Measurements from ENCODE around the gene SMIM32.

Gene SMIM32

DNA sequence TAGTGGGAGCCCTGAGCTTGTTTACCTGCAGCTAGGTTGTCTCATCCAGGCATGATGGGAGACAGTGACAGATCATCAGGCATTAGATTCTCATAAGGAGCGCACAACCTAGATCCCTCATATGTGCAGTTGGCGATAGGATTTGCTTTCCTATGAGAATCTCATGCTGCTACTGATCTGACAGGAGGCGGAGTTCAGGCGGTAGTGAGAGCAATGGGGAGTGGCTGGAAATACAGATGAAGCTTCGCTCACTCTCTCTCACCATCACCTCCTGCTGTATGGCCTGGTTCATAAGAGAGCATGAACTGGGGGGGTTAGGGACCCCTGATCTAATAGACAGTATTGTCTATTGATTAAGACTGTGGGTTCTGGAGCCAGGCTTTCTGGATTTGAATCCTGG lies 35.4 kb downstream of the SMIM32 start:
- TF ChIP-seq ZFX (IDR thresholded peaks at IDR 0.05): no peak
- TF ChIP-seq, protein P1, sequence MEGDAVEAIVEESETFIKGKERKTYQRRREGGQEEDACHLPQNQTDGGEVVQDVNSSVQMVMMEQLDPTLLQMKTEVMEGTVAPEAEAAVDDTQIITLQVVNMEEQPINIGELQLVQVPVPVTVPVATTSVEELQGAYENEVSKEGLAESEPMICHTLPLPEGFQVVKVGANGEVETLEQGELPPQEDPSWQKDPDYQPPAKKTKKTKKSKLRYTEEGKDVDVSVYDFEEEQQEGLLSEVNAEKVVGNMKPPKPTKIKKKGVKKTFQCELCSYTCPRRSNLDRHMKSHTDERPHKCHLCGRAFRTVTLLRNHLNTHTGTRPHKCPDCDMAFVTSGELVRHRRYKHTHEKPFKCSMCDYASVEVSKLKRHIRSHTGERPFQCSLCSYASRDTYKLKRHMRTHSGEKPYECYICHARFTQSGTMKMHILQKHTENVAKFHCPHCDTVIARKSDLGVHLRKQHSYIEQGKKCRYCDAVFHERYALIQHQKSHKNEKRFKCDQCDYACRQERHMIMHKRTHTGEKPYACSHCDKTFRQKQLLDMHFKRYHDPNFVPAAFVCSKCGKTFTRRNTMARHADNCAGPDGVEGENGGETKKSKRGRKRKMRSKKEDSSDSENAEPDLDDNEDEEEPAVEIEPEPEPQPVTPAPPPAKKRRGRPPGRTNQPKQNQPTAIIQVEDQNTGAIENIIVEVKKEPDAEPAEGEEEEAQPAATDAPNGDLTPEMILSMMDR (conservative IDR thresholded peaks at IDR 0.05): no peak
- no peak overlapping the region for H3K27ac ChIP-seq

DNA sequence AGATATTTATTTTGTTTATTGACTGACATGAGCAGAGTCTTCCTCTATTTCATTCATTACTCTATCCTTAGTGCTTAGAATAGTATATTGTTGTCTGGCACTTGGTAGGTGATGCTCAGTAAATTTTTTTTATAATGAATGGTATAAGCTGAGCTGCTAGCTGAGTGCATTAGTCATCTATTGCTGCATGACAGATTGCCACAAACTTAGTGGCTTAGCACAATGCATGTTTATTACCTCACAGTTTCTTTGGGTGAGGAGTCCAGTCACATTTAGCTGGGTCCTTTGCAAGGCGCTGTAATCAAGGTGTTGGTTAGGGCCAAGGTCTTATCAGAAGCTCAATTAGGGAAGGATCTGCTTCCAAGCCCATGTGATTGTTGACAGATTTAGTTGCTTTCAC lies 37.2 kb downstream of the SMIM32 start:
- TF ChIP-seq, protein P1 (conservative IDR thresholded peaks at IDR 0.05): no peak
- TF ChIP-seq ZFX (IDR thresholded peaks at IDR 0.05): no peak
- no peak overlapping the region for H3K27ac ChIP-seq

DNA sequence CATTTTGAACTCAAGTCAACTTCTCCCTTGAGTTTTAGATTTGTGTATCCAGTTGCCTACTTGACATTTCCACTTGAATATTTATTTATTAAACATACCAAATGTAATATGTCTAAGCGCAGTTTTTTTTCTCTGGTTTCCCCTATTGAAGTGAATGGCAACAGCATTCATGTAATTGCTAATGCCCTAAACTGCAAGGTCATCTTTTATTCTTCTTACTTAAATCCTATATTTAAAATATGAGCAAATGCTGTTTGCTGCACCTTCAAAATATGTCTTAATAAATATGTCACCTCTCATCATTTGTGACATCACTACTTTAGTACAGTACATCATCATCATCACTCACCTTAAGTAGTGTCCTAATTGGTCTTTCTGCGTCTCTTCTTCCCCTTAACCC lies 37.9 kb downstream of the SMIM32 start:
- no peak for TF ChIP-seq ZFX (IDR thresholded peaks at IDR 0.05)
- TF ChIP-seq, protein P1 (conservative IDR thresholded peaks at IDR 0.05): no peak
- H3K27ac ChIP-seq: no peak overlapping the region

DNA sequence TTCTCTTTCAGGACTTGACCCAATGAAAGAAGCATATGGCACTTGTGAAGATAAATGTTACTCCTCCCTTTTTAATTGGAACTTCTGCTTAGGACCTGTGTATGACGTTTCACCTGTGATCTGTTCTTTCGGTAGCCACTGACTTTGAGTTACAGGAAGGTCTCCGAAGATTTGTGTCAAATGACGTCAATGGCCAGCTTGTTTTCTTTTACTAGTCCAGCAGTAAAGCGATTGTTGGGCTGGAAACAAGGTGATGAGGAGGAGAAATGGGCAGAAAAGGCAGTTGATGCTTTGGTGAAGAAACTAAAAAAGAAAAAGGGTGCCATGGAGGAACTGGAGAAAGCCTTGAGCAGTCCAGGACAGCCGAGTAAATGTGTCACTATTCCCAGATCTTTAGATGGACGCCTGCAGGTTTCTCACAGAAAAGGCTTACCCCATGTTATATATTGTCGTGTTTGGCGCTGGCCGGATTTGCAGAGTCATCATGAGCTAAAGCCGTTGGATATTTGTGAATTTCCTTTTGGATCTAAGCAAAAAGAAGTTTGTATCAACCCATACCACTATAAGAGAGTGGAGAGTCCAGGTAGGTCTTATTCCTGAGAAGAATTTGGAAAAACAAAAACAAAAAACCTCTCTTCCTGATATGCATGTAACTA lies 39.3 kb downstream of the SMIM32 start:
- TF ChIP-seq, protein P1 (conservative IDR thresholded peaks at IDR 0.05): no peak
- TF ChIP-seq ZFX (IDR thresholded peaks at IDR 0.05): no peak
- H3K27ac ChIP-seq: no peak overlapping the region

DNA sequence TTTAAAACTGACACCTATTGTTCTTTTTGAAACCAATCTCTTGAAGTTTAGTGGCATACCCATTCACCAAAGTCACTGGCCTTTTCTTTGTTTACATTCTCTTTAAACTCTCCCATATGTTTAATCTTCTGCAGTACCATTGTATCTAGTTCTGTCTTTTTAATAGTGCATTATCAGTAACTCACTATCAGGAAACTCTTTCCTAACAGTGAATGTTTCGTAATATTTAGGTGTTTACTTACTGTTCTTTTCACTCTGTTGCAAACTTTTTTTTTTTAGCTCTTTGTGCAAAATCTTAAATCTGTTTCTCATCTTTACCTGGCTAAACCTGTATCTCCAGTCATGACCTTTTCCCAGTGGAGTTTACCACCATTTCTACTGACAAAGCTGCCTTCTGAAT lies 43.1 kb downstream of the SMIM32 start:
- no peak for TF ChIP-seq ZFX (IDR thresholded peaks at IDR 0.05)
- TF ChIP-seq, protein P1 (conservative IDR thresholded peaks at IDR 0.05): no peak
- H3K27ac ChIP-seq: no peak overlapping the region

DNA sequence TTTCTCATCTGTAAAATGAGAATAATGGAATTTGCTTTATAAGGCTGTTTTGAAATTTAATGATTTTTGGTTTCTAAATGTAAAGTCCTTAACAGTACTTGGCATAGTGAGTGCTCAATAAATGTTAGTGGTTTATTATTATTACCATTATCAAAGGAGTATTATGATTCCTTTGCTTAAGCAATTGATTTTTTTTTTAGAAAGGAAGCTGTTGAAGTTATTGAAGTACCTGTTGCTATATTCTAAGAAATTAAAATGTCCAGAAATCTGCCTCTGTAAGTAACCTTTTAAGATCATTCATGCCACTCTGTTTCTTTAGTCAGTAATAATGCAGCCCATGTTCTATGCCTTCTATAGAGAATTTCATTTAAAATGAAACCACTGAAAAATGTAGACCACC lies 45.3 kb downstream of the SMIM32 start:
- TF ChIP-seq, protein P1 (conservative IDR thresholded peaks at IDR 0.05): no peak
- no peak for TF ChIP-seq ZFX (IDR thresholded peaks at IDR 0.05)
- no peak overlapping the region for H3K27ac ChIP-seq

DNA sequence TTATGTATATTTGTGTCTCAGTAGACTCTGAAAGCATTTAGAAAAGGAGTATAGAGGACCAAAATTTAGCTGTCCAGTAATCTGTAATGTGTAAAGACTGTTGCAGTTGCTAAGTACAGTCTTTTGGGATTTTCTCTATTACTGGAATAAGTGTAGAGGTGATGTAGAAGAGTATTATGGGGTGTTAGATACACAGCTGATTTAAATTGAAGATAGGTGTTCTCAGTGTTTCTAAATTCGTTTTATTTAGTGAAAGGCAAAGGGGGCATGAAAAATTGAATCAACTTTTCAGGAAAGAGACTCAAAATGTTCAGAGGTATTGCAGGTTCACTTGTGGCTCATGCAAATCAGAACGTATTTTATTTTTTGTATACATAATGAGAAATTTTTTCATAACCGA lies 46.8 kb downstream of the SMIM32 start:
- TF ChIP-seq, protein P1 (conservative IDR thresholded peaks at IDR 0.05): no peak
- TF ChIP-seq ZFX (IDR thresholded peaks at IDR 0.05): no peak

More for the DNA sequence above, 46.8 kb downstream of the SMIM32 start:
- no peak overlapping the region for H3K27ac ChIP-seq
